Nephron progenitor cell (in vitro differentiated cells): ENCODE measurements around the gene TSR1.
A peak's percentile ranks its signal among the peaks of the same experiment; 100 is the strongest.
"Not testable (repeated sequence)": the region's sequence is repeated elsewhere in the genome, so short reads cannot be mapped to it uniquely, and the experiment has no call there.

Source experiments
- DNase-seq: peaks from one replicate; pipeline ENCODE4 v3.0.0; 2021
- H3K27ac Mint-ChIP-seq: 2 replicates; pipeline ENCODE4 v1.8.0; 2021; ENCODE audit warnings: mild to moderate bottlenecking, moderate library complexity, mixed read lengths
- H3K27me3 Mint-ChIP-seq: 2 replicates; pipeline ENCODE4 v1.8.0; 2021; ENCODE audit warnings: mild to moderate bottlenecking, low read depth, mixed read lengths; ENCODE audit not compliant: poor library complexity
- H3K36me3 Mint-ChIP-seq: 2 replicates; pipeline ENCODE4 v1.8.0; 2021; ENCODE audit warnings: low read depth, mixed read lengths
- H3K4me1 Mint-ChIP-seq: 2 replicates; pipeline ENCODE4 v1.8.0; 2021; ENCODE audit warnings: mixed read lengths
- H3K4me3 Mint-ChIP-seq: 2 replicates; pipeline ENCODE4 v1.8.0; 2021; ENCODE audit warnings: mild to moderate bottlenecking, moderate library complexity, mixed read lengths
- H3K9me3 Mint-ChIP-seq: 2 replicates; pipeline ENCODE4 v1.8.0; 2021; ENCODE audit warnings: mild to moderate bottlenecking, moderate library complexity, mixed read lengths
- TF ChIP-seq, protein P1 (sequence below): fragments of 200-600 bp; sonication (generic); IDR thresholded peaks from 2 replicates; pipeline ENCODE4 v1.5.0; 2021; ENCODE audit warnings: antibody characterized with exemption

Gene TSR1

DNA sequence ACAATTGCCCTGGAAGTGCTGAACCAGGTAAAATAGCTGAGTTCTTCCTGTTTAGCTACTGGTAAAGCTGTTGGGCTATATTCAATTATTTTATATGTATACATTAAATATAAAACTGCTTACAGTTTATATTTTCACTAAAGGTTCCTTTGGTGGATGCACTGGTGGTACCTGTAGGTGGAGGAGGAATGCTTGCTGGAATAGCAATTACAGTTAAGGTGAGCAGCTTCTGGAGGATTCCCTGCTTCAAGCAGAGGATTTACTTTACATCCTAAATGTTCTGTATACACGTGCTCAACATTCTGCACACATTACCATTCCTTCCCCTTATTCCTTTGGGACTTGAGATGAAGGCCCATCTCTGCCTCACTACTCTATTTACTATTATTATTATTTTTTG, 14.9 kb downstream of the TSR1 start:
- Mint-ChIP-seq H3K27me3 (no peaks in the 10 kb centered on the region), H3K27ac (no peak overlapping the region), H3K36me3 (peaks cover 58% of the 10 kb centered on the region), H3K9me3 (no peaks in the 10 kb centered on the region), H3K4me3 (no peak overlapping the region), H3K4me1 (no peaks in the 10 kb centered on the region)
- TF ChIP-seq, protein P1, sequence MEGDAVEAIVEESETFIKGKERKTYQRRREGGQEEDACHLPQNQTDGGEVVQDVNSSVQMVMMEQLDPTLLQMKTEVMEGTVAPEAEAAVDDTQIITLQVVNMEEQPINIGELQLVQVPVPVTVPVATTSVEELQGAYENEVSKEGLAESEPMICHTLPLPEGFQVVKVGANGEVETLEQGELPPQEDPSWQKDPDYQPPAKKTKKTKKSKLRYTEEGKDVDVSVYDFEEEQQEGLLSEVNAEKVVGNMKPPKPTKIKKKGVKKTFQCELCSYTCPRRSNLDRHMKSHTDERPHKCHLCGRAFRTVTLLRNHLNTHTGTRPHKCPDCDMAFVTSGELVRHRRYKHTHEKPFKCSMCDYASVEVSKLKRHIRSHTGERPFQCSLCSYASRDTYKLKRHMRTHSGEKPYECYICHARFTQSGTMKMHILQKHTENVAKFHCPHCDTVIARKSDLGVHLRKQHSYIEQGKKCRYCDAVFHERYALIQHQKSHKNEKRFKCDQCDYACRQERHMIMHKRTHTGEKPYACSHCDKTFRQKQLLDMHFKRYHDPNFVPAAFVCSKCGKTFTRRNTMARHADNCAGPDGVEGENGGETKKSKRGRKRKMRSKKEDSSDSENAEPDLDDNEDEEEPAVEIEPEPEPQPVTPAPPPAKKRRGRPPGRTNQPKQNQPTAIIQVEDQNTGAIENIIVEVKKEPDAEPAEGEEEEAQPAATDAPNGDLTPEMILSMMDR, result no peak
- no peak for DNase-seq

DNA sequence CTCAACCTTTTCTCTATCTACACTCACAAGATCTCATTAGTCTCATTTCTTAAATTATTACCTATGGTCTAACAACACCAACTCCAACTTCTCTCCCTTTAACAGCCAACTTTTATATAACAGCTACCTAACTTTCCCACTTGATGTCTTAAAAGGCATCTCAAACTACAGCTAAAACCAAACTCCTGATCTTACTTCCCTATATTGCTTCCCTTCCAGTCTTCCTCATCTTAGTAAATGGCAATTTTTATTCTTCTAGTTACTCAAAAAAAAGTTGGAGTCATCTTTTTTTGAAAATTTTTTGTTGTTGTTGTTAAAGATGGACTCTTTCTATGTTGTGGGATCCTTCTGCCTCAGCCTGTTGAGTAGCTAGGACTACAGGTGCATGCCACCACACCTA, 17.2 kb downstream of the TSR1 start:
- Mint-ChIP-seq H3K4me3 (no peak overlapping the region), H3K27me3 (peaks cover 3% of the 10 kb centered on the region), H3K4me1 (no peaks in the 10 kb centered on the region), H3K36me3 (peaks cover 42% of the 10 kb centered on the region), H3K27ac (no peak overlapping the region), H3K9me3 (no peaks in the 10 kb centered on the region)
- TF ChIP-seq, protein P1, result no peak
- no peak for DNase-seq

DNA sequence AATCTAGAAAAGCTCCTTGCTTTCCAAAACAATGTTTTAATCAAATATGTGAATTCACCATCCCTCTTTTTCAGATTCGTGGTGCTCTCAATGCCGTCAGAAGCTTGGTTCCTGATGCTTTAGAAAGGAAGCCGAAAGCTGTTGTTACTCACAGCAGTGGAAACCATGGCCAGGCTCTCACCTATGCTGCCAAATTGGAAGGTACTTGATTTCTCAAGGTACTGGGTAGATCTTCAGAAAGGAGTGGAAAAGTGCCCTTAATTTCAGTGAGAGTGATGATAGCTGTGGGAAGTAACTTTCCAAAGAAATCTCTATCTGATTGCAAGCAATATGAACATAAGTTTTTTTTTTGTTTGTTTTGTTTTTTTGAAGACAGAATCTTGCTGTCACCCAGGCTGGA, 18.5 kb downstream of the TSR1 start:
- no peak for DNase-seq
- Mint-ChIP-seq H3K36me3 (peaks cover 30% of the 10 kb centered on the region), H3K27ac (no peak overlapping the region), H3K27me3 (peaks cover 3% of the 10 kb centered on the region), H3K9me3 (no peaks in the 10 kb centered on the region), H3K4me1 (no peaks in the 10 kb centered on the region), H3K4me3 (no peak overlapping the region)
- TF ChIP-seq, protein P1, result no peak

DNA sequence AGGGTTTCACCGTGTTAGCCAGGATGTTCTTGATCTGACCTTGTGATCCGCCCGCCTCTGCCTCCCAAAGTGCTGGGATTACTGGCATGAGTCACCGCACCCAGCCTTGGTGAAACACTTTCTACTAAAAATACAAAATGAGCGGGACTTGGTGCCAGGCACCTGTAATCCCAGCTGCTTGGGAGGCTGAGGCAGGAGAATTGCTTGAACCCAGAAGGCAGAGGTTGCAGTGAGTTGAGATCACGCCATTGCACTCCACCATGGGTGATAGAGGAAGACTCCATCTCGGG, 19.4 kb downstream of the TSR1 start:
- peaks cover 21% of the 10 kb centered on the region for H3K36me3 Mint-ChIP-seq
- H3K9me3 Mint-ChIP-seq, H3K4me1 Mint-ChIP-seq, DNase-seq, H3K27ac Mint-ChIP-seq, H3K4me3 Mint-ChIP-seq, H3K27me3 Mint-ChIP-seq: not testable (repeated sequence)

DNA sequence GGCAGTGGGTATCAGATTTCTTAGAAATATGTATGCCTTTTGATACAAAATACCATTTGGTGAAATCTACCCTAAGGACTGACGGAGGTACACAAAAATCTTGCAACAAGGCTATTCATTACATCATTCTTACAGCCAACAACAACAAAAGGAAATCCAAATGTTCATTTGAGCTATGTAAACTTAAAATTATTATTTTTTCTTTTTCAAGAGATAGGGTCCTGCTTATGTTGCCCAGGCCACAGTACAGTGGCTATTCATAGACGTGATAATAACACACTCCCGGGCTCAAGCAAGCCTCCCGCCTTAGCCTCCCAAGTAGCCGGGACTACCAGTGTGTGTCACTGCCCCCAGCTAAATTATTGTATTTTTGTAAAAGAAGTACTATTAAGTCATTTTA, 23.5 kb downstream of the TSR1 start:
- H3K36me3 Mint-ChIP-seq, result peaks cover 5% of the 10 kb centered on the region
- no peak for DNase-seq
- H3K4me1 Mint-ChIP-seq, result peaks cover 6% of the 10 kb centered on the region
- H3K9me3 Mint-ChIP-seq, result no peaks in the 10 kb centered on the region
- peaks cover 3% of the 10 kb centered on the region for H3K27me3 Mint-ChIP-seq
- TF ChIP-seq, protein P1, result no peak
- H3K27ac Mint-ChIP-seq, result no peak overlapping the region
- no peak overlapping the region for H3K4me3 Mint-ChIP-seq

DNA sequence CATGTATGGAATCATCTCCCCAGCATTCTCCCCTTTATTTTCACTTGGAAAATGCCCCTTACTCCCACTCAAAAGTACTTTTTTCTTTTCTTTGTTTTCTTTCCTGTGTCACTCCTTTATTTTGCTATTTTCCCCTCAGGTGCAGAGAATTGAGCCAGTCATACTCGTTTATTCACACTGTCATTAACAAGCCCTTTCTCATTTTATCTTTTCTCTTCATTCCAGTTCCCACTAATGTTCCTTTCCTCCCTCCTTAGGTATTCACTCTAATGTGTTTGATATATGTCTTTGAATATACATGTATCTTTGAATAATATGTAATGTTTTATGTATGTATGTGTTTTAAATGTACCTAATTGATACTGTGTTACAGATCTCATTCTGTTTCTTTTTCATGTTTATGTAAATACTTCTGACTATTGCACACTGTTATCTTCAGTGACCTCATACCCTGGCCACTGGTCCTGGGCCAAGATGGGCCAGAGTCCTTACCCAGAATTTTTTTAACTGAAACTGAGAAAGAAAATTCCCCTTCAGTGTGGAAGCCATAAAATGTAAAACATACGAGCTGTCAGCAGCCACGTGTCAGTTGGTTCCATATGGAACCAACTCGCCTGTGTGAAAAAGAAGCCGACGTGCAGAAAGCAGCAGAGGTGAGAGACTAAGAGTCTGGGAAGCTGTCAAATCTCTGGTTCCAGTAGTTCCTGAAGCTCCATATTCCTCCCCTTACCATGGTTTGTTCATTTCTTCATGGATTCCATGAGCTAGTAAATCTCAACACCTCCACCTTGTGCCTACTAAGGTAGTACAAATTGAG, 26.7 kb downstream of the TSR1 start:
- no peak for DNase-seq
- H3K4me3 Mint-ChIP-seq, result no peak overlapping the region
- peaks cover 4% of the 10 kb centered on the region for H3K9me3 Mint-ChIP-seq
- peaks cover 2% of the 10 kb centered on the region for H3K27me3 Mint-ChIP-seq
- H3K4me1 Mint-ChIP-seq, result peaks cover 11% of the 10 kb centered on the region
- peak overlapping the region; percentile 19 for H3K27ac Mint-ChIP-seq
- H3K36me3 Mint-ChIP-seq, result peaks cover 24% of the 10 kb centered on the region
- TF ChIP-seq, protein P1, result no peak
